IgD-negative memory B cell (primary cell): ENCODE data around the gene BCOR. TPM values are rescaled to one million over a fixed set of nuclear protein-coding genes. Genes with fewer than 3 reads are reported as not detected.

Experiments
- H3K27ac Mint-ChIP-seq, 3 donors: one replicate each; pipeline ENCODE4 v1.8.0; 2020 to 2022; ENCODE audit warnings: mild to moderate bottlenecking in 3 of 3, mixed read lengths in 3 of 3, moderate library complexity in 1 of 3
- H3K27me3 Mint-ChIP-seq: one replicate; pipeline ENCODE4 v1.8.0; 2021; ENCODE audit warnings: mixed read lengths
- H3K36me3 Mint-ChIP-seq: one replicate; pipeline ENCODE4 v1.8.0; 2020; ENCODE audit warnings: mild to moderate bottlenecking, mixed read lengths
- H3K4me1 Mint-ChIP-seq, 3 donors: one replicate each; pipeline ENCODE4 v1.8.0; 2020 to 2022; ENCODE audit warnings: mixed read lengths in 3 of 3, mild to moderate bottlenecking in 1 of 3
- H3K4me3 Mint-ChIP-seq, 4 donors: one replicate each; pipeline ENCODE4 v1.8.0; 2020 to 2022; ENCODE audit warnings: mild to moderate bottlenecking in 4 of 4, mixed read lengths in 4 of 4, moderate library complexity in 3 of 4
- H3K9me3 Mint-ChIP-seq, 3 donors: one replicate each; pipeline ENCODE4 v1.8.0; 2020 to 2021; ENCODE audit warnings: mixed read lengths in 3 of 3, mild to moderate bottlenecking in 1 of 3
- polyA plus RNA-seq: library from polyadenylated mRNA; unstranded; fragments of 300-500 nt; fragmentation: Illumina TruSeq; gene quantifications from one replicate; pipeline ENCODE4 v1.2.3, GENCODE V29; 2021

Gene BCOR
- polyA plus RNA-seq, 1 donor from 2014 or later: 10.2 TPM

DNA sequence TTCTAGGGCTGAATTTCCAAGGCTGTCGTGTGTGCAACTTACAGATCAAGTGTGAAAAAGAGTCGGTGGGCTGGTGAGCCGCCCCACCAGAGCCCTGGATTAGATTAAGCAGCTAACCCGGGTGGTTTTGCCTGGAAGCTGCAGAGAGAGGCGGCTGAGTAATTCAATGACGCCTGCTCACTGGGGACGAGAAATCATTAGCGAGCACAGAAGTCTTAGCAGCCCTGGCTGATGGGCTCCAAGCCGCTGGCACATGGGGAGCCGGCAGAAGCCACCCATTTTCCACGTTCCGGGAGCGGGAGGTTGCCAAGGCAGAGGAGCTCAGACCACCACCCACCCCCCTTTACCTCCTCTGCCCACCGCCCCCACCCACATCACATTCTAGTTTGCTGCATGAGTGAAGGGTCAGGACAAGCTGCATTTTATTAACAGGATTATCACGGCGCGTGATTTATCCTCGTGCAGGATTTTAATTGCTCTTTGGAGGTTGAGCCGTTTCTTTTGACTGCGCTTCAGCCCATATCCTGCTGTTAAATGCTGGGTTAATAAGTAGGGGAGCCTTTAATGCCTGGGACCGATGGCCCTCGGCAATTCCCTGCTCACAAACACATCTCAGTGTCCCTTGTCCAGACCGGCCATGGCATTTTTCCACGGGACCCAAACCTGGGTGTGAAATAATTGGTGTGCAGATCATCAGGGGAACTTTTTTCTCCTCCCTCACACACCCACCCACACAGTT lies 19.1 kb downstream of the BCOR start:
- peaks cover 9 to 11% (median 10%) of the 10 kb centered on the region in 3 donors for H3K4me1 Mint-ChIP-seq
- peak overlapping the region in 1 of 4 donors; percentile 57 for H3K4me3 Mint-ChIP-seq
- H3K9me3 Mint-ChIP-seq: no peaks in the 10 kb centered on the region
- H3K36me3 Mint-ChIP-seq: peaks cover 2% of the 10 kb centered on the region
- peak overlapping the region in 2 of 3 donors; percentile 34 to 39 for H3K27ac Mint-ChIP-seq
- peaks cover 12% of the 10 kb centered on the region for H3K27me3 Mint-ChIP-seq

DNA sequence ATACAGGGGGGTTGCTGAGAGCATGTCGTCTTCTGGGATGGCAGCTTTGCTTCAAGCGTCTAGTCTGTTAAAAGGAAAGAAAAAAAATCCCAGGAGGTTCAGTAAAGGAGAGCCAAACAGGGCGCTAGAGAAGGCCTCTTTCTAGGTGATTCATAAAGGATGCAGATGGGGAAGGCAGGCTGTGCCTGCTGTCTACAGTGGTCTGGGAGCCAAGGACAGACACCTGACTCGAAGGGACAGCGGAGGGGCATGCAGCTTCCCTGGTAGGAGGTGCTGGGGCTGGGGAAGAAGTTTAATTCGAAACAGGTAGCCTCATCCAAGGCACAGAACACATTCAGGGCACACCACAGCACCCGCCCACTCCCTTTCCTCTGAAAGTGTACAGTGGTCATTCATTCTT lies 19.9 kb downstream of the BCOR start:
- H3K27ac Mint-ChIP-seq: peak overlapping the region in 2 of 3 donors; percentile 34 to 39
- H3K27me3 Mint-ChIP-seq: peaks cover 12% of the 10 kb centered on the region
- H3K36me3 Mint-ChIP-seq: peaks cover 2% of the 10 kb centered on the region
- H3K4me3 Mint-ChIP-seq: no peak overlapping the region
- H3K9me3 Mint-ChIP-seq: no peaks in the 10 kb centered on the region
- peaks cover 9 to 11% (median 10%) of the 10 kb centered on the region in 3 donors for H3K4me1 Mint-ChIP-seq

DNA sequence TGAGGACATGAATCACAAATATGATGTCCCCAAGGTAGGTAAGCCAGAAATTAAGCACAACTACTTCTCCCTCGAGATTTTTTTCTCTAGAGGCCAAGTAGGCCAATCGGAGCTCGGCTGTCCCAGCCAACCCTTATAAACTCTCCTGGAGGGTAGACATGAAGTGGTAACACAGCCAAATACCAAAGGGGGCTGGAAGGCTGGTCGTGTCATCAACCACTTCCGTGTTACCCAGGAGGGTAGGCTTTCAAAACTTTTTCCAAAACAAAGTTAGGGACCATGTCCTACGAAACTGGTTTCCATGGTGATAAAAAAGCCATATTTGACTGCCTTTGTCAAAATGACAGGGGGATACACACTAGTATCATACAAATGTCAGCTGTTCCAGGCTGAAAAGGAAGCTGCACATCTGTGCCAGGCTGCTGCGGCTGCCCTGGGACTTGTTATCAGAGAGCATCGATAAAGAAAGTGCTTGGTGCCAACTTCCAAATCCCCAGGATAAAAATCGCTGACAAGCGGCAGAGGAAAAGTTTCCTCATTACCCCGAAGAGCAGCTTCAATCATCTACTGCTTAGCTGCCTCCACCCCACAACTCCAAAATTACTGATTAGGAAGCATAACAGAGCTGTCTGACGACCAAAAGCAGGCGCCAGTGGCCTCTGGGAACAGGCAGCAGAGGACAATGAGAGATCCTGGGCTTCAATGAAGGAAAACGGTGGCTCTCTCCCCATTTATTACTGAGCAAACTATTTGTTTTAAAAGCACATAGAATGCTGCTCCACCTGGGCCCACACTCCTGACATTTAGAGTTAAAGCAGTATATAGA lies 20.8 kb downstream of the BCOR start:
- Mint-ChIP-seq H3K27ac (peak overlapping the region in 1 of 3 donors; percentile 36), H3K9me3 (no peaks in the 10 kb centered on the region), H3K36me3 (peaks cover 2% of the 10 kb centered on the region), H3K4me3 (no peak overlapping the region), H3K4me1 (peaks cover 4 to 10% (median 8%) of the 10 kb centered on the region in 3 donors), H3K27me3 (peaks cover 9% of the 10 kb centered on the region)

DNA sequence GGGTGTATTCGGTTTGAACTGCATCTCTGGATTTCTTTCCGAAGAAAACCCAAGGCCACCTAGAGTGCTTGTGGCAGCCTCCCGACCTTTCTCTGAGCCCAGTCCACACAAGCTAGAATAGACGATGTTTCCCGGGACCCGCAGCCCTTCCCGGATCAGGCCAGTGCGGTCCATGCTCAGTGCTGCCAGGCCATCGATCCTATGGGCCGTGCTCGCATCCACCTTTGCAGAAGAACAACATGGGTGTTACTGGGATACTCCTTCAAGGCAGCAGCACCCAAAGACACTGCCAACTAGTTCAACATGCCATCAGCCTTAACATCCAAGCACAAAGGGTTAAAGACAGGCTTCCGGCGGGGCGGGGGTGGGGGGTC lies 22.8 kb downstream of the BCOR start:
- no peak overlapping the region for H3K4me3 Mint-ChIP-seq
- H3K4me1 Mint-ChIP-seq: peaks cover 0 to 6% (median 5%) of the 10 kb centered on the region in 3 donors
- no peak overlapping the region for H3K27ac Mint-ChIP-seq
- H3K9me3 Mint-ChIP-seq: no peaks in the 10 kb centered on the region
- peaks cover 3% of the 10 kb centered on the region for H3K36me3 Mint-ChIP-seq
- peaks cover 6% of the 10 kb centered on the region for H3K27me3 Mint-ChIP-seq

DNA sequence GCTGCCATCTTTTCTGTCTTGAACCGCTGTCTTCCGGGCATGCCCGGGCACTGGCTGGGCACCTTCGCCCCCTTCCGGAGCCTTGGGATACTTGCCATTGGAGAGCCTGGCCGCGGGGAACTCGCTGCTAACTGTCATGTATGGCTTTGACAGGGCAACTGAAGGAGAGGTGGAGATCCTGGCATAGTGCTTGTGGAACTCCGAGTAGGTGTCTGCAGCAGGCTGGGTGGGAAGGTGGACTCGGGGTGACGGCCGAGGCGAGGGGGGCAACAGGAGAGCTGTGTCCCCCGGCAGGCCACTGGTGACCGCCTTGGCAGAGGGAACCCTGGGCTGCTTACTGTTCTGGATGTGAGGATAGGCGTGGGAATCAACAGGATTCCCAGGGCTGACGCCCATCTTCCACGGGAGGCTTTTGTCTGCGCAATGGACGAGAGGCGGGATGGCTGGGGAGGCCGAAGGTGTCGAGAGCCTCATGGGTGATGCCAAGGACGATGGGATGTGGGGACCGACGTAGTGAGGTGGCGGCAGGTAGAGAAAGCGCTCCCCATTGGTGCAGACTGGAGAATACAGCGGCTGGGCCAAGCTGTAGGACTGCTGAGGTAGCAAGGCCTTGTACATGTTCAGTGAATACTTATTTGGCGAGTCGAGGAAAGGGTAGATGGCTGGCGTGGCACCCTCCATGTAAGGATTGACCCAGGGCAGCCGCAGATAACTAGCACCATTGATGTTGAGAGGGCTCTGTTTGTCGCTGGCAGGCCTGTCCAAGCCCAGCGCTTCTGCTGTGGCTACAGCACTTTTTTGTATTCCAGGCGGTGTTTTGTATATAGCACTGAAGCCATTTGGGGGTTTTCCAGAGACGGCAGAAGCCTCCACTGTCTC lies 23.4 kb downstream of the BCOR start:
- Mint-ChIP-seq H3K4me1 (peaks cover 0 to 2% (median 2%) of the 10 kb centered on the region in 3 donors), H3K27me3 (peaks cover 6% of the 10 kb centered on the region), H3K9me3 (no peaks in the 10 kb centered on the region), H3K36me3 (peaks cover 3% of the 10 kb centered on the region), H3K4me3 (no peak overlapping the region), H3K27ac (peak overlapping the region in 1 of 3 donors; percentile 67)

DNA sequence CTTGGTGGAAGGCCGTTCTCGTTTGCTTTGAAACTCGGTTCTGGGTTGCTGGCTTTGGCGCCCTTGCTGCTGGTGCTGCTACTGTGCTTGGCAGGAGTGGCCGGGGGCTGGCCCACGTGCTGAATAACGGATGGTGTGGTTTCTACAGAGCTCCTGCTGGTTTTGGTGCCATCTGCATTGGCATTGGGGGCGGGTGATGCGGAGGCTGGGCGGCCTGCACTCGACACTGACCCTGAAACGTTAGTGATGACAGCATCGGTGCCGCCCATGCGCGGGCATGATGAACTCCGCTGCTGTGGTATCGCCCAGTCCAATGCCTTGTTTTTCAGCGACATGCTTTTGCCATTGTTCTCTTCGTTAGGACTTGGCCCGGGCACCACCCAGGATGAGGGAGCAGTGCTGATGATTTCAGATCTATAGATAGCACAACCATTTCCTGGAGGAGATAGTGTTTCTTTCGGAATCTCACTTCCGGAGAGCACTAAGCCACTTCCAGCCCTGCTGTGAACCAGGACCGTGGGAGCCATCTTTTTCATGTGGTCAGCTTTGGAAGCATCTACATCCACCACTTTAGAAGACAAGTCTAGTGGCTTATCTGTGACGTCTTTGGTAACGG lies 24.2 kb downstream of the BCOR start:
- Mint-ChIP-seq H3K27ac (peak overlapping the region in 1 of 3 donors; percentile 67), H3K36me3 (peaks cover 3% of the 10 kb centered on the region), H3K4me3 (no peak overlapping the region), H3K9me3 (no peaks in the 10 kb centered on the region), H3K27me3 (no peaks in the 10 kb centered on the region), H3K4me1 (peaks cover 0 to 2% (median 2%) of the 10 kb centered on the region in 3 donors)

DNA sequence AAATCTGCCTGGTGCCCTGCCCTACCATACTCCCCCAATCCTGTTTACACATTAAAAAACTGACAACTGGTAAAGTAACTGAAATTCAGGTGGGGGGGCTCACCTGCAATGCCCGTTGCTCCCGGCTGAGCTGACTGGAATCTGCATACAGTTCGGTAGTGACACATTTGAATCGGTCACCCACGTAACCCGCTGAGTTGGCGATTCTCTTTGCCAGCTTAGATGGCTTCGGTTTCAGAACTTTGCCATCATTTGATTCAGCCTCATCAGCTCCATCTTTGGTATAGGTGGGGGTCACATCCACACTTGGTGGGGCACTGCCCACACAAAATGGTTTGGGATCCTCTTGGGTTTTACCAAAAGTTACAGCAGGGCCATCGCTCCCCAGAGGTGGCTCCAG lies 25.5 kb downstream of the BCOR start:
- no peaks in the 10 kb centered on the region for H3K27me3 Mint-ChIP-seq
- no peak overlapping the region for H3K27ac Mint-ChIP-seq
- H3K4me3 Mint-ChIP-seq: no peak overlapping the region
- H3K36me3 Mint-ChIP-seq: peaks cover 3% of the 10 kb centered on the region
- H3K4me1 Mint-ChIP-seq: peaks cover 0 to 2% (median 0%) of the 10 kb centered on the region in 3 donors
- H3K9me3 Mint-ChIP-seq: no peaks in the 10 kb centered on the region

DNA sequence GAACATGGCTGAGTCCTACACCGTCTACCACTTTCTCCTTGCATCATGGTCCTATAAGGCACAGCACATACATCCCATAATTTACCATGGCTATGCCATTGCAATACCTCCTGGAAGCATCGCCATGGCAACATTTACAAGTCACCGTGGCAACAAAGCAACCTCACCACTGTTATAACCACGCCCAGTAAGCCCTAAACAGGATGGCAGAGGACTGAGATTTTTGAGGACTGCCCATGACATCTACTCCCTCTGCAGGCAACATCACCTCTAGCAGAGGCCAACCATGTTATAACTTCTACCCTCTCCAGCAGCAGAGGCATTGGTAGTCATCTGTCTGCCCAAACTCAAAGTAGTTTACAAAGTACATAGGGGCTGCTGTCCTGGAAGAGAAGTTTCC lies 29.7 kb downstream of the BCOR start:
- peaks cover 0 to 2% (median 0%) of the 10 kb centered on the region in 3 donors for H3K4me1 Mint-ChIP-seq
- no peaks in the 10 kb centered on the region for H3K27me3 Mint-ChIP-seq
- no peak overlapping the region for H3K4me3 Mint-ChIP-seq
- no peaks in the 10 kb centered on the region for H3K9me3 Mint-ChIP-seq
- H3K27ac Mint-ChIP-seq: no peak overlapping the region
- peaks cover 3% of the 10 kb centered on the region for H3K36me3 Mint-ChIP-seq

DNA sequence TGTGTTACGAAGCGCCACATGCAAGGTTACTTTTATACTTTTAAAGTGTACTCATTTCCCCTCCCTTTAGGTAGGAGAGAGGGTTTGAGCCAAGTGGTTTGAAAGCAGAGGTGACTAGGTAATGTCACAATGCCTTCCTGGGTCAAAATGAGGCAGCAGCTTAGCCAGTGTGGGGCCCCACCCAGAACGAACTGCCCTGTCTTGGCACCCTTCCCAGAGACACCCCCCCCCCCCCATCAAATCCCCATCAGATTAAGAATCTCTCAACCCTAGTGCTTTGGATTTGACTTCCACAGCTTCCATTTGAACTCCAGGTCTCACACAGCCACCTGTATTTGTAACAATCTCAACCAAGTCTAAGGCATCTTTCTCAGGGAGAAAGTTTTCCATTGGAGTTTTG lies 31.1 kb downstream of the BCOR start:
- Mint-ChIP-seq H3K4me1 (peaks cover 0 to 2% (median 0%) of the 10 kb centered on the region in 3 donors), H3K36me3 (peaks cover 4% of the 10 kb centered on the region), H3K4me3 (no peak overlapping the region), H3K27ac (no peak overlapping the region), H3K27me3 (no peaks in the 10 kb centered on the region), H3K9me3 (no peaks in the 10 kb centered on the region)

DNA sequence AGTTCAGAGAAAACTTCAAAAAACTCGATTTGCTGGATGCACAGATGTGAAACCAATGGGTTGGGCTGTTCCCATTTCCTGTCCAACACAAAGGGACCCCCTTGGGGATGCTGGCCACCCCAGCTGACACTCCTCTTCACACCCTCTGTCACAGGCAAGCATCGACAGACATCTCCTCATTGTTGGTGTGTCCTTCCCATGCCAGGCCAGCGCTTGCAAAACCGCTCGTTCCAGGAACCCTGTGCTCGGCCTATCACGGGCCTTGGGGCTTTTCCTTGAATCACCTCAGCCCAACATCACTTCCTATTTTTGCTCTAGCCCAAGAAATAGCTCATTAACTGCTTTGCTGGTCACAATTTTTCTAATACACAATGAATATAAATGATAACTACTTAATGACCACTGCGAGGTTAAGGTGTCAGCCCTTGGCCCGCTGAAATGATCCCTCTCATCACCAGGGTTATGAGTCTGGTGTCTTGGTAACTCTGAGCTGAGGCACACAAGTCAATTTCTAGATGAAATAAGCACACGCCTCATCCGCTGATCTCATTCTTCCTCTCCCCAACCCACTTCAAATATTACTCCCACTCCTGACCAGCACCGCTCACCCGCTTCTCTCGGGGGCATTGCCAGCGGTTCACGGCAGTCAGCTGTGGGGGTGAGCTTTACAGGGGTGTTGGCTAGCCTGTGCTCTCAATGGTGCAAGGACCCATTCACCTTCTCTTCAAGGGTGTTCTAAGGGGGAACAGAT lies 32.3 kb downstream of the BCOR start:
- Mint-ChIP-seq H3K27me3 (peaks cover 1% of the 10 kb centered on the region), H3K36me3 (peaks cover 3% of the 10 kb centered on the region), H3K4me1 (peaks cover 0 to 2% (median 0%) of the 10 kb centered on the region in 3 donors), H3K4me3 (no peak overlapping the region), H3K9me3 (no peaks in the 10 kb centered on the region), H3K27ac (peak overlapping the region in 1 of 3 donors; percentile 28)

DNA sequence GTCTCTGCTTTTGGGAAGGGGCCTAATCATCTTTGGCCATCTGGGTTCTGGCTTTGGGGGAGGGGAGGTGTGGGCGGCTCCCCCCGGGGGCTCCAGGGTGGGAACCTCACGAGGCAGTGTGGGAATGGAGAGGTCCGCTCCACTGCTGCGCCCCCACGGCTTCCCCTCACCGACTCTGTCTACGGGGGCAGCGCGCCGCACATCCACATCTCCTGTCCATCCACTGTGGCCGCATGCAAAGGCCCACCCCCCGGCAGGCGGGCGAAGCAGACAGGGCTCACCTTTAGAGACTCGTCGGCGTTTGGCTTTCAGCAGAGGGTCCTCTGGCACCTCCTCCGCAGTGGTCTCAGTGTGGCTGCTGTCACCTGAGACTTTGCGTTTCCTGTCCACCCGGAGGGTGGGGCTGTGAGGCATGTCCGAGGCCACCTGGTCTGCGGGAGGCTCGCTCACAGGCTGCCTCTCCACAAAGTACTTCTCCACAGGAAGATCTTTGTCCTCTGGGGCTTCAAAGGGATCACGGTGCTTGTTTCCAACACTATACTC lies 33.6 kb downstream of the BCOR start:
- H3K27ac Mint-ChIP-seq: no peak overlapping the region
- H3K36me3 Mint-ChIP-seq: peaks cover 1% of the 10 kb centered on the region
- no peak overlapping the region for H3K4me3 Mint-ChIP-seq

DNA sequence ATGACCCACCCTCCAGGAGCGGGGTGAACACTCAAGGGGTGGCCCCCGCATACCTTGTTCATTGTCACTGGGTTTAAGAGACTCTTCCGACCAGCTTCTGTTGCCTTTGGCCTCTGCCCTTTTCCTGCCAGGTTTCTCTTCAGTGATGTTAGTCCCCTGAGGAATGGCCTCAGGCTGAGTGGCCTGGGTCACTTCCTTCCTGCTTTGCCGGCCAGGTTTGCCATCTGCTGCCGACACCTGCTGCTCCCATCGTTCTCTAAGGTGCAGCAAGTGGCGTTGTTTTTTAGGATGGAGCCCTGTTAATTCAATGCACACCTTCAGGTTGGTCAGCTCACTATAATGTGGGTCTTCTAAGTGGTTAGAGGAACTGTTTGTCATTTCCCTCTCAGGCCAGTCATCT lies 34.2 kb downstream of the BCOR start:
- Mint-ChIP-seq H3K36me3 (peaks cover 1% of the 10 kb centered on the region), H3K27ac (no peak overlapping the region), H3K4me3 (no peak overlapping the region), H3K9me3 (no peaks in the 10 kb centered on the region), H3K4me1 (peaks cover 0 to 2% (median 0%) of the 10 kb centered on the region in 3 donors), H3K27me3 (peaks cover 1% of the 10 kb centered on the region)

More for the DNA sequence above, 33.6 kb downstream of the BCOR start:
- no peaks in the 10 kb centered on the region for H3K9me3 Mint-ChIP-seq
- H3K27me3 Mint-ChIP-seq: peaks cover 1% of the 10 kb centered on the region
- H3K4me1 Mint-ChIP-seq: peaks cover 0 to 2% (median 0%) of the 10 kb centered on the region in 3 donors

DNA sequence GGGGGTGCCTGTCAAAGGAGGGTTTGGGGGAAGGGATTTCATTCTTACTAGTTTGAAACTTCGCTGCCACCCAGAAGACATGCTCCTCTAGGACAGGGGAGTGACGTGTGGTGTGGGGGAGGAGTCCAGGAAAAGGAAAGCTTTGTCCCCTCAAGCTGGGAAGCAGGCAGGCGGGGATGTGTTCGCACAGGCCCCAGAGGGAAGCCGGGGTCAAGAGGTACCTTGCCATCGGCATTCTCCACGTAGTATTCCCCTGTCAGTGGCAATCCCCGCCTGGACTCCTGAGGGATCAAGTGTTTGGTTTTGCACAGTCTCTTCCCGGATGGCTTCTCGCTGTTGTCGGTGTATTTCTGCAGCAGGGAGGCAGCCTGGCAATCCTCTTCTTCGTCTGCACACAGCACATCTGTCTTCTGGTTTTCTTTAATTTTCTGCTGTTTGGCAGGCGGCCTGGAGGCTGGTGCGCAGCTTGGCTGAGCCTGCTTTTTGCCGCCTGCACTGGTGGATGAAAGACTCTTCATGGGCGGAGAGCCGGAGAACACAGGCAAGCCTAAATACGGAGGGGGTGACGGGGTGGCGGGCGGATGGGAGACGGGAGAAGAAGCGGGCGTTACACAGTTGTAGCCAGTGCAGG lies 35.1 kb downstream of the BCOR start:
- no peaks in the 10 kb centered on the region for H3K9me3 Mint-ChIP-seq
- H3K4me3 Mint-ChIP-seq: no peak overlapping the region
- peaks cover 1% of the 10 kb centered on the region for H3K36me3 Mint-ChIP-seq
- H3K27me3 Mint-ChIP-seq: peaks cover 4% of the 10 kb centered on the region
- H3K27ac Mint-ChIP-seq: no peak overlapping the region
- peaks cover 0 to 4% (median 0%) of the 10 kb centered on the region in 3 donors for H3K4me1 Mint-ChIP-seq
